ENCODE measurements around the gene CCDC137.

Gene CCDC137

DNA sequence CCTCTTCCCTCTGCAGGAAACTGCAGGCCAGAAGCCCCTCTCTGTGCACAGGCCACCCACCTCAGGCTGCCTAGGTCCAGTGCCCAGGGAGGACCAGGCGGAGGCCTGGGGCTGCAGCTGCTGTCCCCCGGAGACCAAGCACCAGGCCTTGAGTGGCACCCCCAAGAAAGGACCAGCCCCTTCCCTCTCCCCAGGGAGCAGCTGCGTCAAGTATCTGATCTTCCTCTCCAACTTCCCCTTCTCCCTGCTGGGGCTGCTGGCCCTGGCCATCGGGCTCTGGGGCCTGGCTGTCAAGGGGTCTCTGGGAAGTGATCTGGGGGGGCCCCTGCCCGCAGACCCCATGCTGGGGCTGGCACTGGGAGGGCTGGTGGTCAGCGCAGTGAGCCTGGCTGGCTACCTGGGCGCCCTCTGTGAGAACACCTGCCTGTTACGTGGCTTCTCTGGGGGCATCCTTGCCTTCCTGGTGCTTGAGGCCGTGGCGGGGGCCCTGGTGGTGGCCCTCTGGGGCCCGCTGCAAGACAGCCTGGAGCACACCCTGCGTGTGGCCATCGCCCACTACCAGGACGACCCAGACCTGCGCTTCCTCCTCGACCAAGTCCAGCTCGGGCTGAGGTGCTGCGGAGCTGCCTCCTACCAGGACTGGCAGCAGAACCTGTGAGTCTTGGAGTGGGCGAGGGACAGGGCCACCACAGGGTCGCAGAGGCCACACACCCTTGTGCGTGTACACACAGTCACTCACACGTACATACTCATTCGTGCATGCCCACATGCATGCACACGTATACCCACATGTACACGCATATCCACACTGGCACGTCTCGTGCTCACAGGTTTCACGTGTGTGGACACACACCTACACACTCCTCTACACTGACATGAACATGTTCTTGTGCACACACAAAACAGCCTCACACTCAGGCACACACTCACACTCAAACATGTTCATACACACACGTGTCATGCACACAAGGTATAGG is 21.3 kb upstream of the CCDC137 start:
- TF ChIP-seq, protein P1, sequence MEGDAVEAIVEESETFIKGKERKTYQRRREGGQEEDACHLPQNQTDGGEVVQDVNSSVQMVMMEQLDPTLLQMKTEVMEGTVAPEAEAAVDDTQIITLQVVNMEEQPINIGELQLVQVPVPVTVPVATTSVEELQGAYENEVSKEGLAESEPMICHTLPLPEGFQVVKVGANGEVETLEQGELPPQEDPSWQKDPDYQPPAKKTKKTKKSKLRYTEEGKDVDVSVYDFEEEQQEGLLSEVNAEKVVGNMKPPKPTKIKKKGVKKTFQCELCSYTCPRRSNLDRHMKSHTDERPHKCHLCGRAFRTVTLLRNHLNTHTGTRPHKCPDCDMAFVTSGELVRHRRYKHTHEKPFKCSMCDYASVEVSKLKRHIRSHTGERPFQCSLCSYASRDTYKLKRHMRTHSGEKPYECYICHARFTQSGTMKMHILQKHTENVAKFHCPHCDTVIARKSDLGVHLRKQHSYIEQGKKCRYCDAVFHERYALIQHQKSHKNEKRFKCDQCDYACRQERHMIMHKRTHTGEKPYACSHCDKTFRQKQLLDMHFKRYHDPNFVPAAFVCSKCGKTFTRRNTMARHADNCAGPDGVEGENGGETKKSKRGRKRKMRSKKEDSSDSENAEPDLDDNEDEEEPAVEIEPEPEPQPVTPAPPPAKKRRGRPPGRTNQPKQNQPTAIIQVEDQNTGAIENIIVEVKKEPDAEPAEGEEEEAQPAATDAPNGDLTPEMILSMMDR (IDR thresholded peaks at IDR 0.05; ENCODE audit: extremely low read depth, missing control alignments), result no peak
- DNase-seq (ENCODE audit: low spot score), result no peak

DNA sequence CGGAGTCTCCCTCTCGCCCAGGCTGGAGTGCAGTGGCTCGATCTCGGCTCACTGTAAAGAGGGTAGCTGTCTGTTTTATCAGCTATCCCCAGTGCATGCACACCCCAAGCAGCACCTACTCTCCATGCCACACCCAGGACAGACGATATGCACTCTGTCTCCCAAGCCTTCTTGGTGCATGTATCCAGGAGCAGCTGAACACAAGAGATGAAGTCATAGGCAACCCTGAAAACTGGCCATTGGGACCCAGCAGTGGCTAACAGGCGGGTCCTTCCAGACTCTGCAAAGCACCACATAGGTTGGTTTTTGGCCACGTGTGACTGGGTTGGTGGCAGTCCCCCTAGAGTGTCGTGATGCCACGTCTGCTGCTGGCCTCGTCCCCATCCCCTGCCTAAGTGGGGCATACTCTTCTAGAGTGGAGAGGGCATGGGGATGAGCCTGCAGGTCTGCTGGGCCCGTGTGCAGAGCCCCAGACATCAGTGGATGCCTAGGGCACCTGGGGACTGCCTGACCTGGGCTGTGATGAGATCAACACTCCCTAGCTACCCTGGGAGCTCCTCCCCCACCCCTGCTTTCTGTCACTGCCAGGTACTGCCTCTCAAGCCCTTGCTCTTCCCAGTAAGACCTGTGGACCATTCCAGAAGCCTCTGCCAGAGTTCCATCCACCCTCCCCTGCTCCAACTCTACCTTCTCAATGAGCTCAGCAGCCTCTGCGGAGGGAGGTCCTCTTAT is 19.5 kb upstream of the CCDC137 start:
- DNase-seq (ENCODE audit: low spot score), result peak; percentile 31
- TF ChIP-seq, protein P1 (IDR thresholded peaks at IDR 0.05; ENCODE audit: extremely low read depth, missing control alignments), result no peak

DNA sequence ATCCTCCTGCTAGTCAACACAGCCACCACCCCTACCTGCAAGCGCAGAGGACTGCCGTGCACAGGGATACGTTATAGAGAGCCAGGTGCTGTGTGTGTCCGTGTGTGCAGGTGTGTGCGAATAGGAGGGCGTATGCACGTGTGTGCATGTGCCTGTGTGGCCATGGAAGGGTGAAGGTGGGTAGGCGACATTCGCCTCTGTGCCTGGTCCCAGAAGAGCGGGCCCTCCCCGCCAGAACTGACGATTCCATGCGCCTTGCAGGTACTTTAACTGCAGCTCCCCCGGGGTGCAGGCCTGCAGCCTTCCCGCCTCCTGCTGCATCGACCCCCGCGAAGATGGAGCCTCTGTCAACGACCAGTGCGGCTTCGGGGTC is 18.9 kb upstream of the CCDC137 start:
- peak; percentile 10 for DNase-seq (ENCODE audit: low spot score)
- TF ChIP-seq, protein P1 (IDR thresholded peaks at IDR 0.05; ENCODE audit: extremely low read depth, missing control alignments), result no peak

DNA sequence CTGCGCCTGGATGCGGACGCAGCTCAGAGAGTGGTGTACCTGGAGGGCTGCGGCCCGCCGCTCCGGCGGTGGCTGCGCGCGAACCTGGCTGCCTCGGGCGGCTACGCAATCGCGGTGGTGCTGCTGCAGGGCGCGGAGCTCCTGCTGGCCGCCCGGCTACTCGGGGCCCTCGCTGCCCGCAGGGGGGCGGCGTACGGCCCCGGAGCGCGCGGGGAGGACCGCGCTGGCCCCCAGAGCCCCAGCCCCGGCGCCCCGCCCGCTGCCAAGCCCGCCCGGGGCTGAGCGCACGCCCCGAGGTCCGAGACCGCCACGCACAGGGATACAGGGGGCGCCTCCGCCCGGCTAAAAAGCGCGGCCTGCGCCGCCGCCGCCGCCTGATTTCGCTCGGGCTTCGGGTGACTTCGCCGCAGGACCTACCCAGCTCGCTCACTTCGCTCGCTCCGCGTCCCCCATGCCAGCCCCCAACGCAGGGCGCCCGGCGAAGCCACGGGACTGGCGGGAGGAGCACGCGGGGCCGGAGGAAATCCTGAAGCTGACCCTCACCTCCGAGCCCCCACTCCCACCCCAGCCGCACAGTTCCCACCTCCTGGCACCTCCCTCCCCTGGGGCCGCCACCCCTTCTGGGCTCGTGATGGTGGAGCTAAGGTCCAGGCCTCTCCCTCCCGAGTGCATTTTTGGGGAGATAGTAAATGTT is 18.4 kb upstream of the CCDC137 start:
- TF ChIP-seq, protein P1 (IDR thresholded peaks at IDR 0.05; ENCODE audit: extremely low read depth, missing control alignments), result no peak
- no peak for DNase-seq (ENCODE audit: low spot score)

DNA sequence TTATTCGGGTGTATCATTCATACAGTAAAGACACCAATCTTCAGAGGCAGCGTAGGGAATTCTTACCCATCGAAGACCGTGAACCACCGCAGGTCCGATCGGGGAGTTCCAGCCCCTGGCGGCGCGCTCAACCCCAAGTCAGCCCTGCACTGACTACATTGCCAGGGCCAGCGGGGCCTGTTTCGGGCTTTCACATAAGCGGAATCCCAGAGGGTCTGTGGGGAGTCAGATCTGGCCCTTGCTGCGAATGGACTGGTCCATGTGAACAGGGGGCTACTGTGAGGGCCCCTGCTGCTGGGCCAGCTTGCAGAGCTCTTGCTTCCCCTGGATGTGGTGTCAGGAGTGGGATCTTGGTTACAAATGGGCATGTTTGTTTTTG is 17.8 kb upstream of the CCDC137 start:
- TF ChIP-seq, protein P1 (IDR thresholded peaks at IDR 0.05; ENCODE audit: extremely low read depth, missing control alignments), result no peak
- peak; percentile 6 for DNase-seq (ENCODE audit: low spot score)

DNA sequence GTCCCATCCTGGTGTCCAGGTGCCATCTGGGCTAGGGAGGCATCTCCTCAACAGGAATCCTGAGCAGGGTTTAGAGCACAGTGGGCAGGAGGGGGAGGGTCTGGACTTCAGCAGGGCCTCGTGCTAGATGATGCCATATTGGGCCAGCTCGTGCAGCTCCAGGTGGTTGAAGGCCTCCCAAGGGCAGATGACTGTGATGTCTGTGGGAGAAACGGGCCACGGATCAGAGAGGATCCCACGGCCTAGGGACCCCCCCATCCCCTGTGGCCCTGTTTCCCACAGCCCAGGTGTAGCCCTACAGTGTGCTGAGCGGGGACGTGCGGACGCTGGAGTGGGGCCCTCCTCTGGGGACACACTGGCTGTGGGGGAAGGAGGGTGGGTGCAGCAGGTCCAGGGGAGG is 15.6 kb upstream of the CCDC137 start:
- DNase-seq (ENCODE audit: low spot score), result no peak
- TF ChIP-seq, protein P1 (IDR thresholded peaks at IDR 0.05; ENCODE audit: extremely low read depth, missing control alignments), result no peak

Data from GM20000 (cell line).